Natural killer cell (primary cell): ENCODE measurements around the gene SULF2. TPM values are rescaled to one million over a fixed set of nuclear protein-coding genes. Genes with fewer than 3 reads are reported as not detected.

Experiments
- ATAC-seq, 3 donors: fragments of 150-1000 bp in 2 of 3; fragments of 200-7000 bp in 1 of 3; cut with Tn5 transposase; 1 replicate in 1 of 3; 2 replicates in 2 of 3; pipeline ENCODE4 v1.10.0; 2021; ENCODE audit warnings: mild to moderate bottlenecking in 2 of 3, moderate library complexity in 2 of 3
- DNase-seq, 2 donors: peaks; one replicate each; pipeline versions ENCODE4 v3.0.0 to v3.0.0-alpha.2; 2013 to 2021; ENCODE audit warnings: mixed read lengths in 1 of 2
- H3K27ac ChIP-seq: one replicate; pipeline ENCODE4 v1.5.1; 2013; ENCODE audit warnings: mild to moderate bottlenecking, low read length
- H3K27me3 ChIP-seq: one replicate; pipeline ENCODE4 v1.6.1; 2013; ENCODE audit warnings: low read length; ENCODE audit not compliant: control insufficient read depth, insufficient read depth
- H3K36me3 ChIP-seq: one replicate; pipeline ENCODE4 v1.6.1; 2013; ENCODE audit warnings: low read length; ENCODE audit not compliant: control insufficient read depth, insufficient read depth
- H3K4me1 ChIP-seq: one replicate; pipeline ENCODE4 v1.6.1; 2013; ENCODE audit warnings: low read length; ENCODE audit not compliant: control insufficient read depth, insufficient read depth
- H3K4me3 ChIP-seq: one replicate; pipeline ENCODE4 v1.5.1; 2013; ENCODE audit warnings: low read length
- H3K9me3 ChIP-seq: one replicate; pipeline ENCODE4 v1.6.1; 2013; ENCODE audit warnings: low read length; ENCODE audit not compliant: control insufficient read depth, insufficient read depth
- H3K27ac Mint-ChIP-seq, 2 donors: one replicate each; pipeline ENCODE4 v1.8.0; 2022; ENCODE audit warnings: mild to moderate bottlenecking in 2 of 2, mixed read lengths in 2 of 2, moderate library complexity in 1 of 2
- H3K27me3 Mint-ChIP-seq, 2 donors: one replicate each; pipeline ENCODE4 v1.8.0; 2022; ENCODE audit warnings: low read depth in 2 of 2, mixed read lengths in 2 of 2
- H3K36me3 Mint-ChIP-seq: one replicate; pipeline ENCODE4 v1.8.0; 2022; ENCODE audit warnings: mixed read lengths
- H3K4me1 Mint-ChIP-seq, 2 donors: one replicate each; pipeline ENCODE4 v1.8.0; 2022; ENCODE audit warnings: mixed read lengths in 2 of 2
- H3K4me3 Mint-ChIP-seq: one replicate; pipeline ENCODE4 v1.8.0; 2022; ENCODE audit warnings: mild to moderate bottlenecking, moderate library complexity, mixed read lengths
- H3K9me3 Mint-ChIP-seq, 2 donors: one replicate each; pipeline ENCODE4 v1.8.0; 2022; ENCODE audit warnings: mixed read lengths in 2 of 2
- WGBS: methylation state at CpG from one replicate; pipeline ENCODE4 v1.1.7; 2013; ENCODE audit warnings: missing lambda C conversion rate; ENCODE audit not compliant: insufficient coverage; 5-methylcytosine and 5-hydroxymethylcytosine counted together
- intact Hi-C: fragments of 100-400 bp; cut with micrococcal nuclease; formaldehyde crosslinking; loops from one replicate; pipeline ENCODE4 v1.14.2; 2022
- total RNA-seq, 4 donors: library from RNA; stranded (reverse); fragments of 120-200 nt in 1 of 4; gene quantifications; one replicate each; pipeline versions ENCODE4 v1.2.3 to v1.2.4, GENCODE V29; 2013 to 2022
- TF ChIP-seq, protein P1 (sequence below): fragments of 200-600 bp; IDR thresholded peaks from one replicate; pipeline ENCODE4 v1.8.0; 2022; ENCODE audit warnings: antibody characterized with exemption

SULF2 gene
- total RNA-seq, 3 donors from 2014 or later (not counting 1 experiment from before 2014, with no cell fraction given): 8.1 to 48.7 (median 12.3) TPM

GRCh38 chr20:47666304-47666703 is 119.0 kb downstream of the SULF2 start:
- TF ChIP-seq, protein P1, sequence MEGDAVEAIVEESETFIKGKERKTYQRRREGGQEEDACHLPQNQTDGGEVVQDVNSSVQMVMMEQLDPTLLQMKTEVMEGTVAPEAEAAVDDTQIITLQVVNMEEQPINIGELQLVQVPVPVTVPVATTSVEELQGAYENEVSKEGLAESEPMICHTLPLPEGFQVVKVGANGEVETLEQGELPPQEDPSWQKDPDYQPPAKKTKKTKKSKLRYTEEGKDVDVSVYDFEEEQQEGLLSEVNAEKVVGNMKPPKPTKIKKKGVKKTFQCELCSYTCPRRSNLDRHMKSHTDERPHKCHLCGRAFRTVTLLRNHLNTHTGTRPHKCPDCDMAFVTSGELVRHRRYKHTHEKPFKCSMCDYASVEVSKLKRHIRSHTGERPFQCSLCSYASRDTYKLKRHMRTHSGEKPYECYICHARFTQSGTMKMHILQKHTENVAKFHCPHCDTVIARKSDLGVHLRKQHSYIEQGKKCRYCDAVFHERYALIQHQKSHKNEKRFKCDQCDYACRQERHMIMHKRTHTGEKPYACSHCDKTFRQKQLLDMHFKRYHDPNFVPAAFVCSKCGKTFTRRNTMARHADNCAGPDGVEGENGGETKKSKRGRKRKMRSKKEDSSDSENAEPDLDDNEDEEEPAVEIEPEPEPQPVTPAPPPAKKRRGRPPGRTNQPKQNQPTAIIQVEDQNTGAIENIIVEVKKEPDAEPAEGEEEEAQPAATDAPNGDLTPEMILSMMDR: no peak
- no peak for DNase-seq
- no peaks in the 10 kb centered on the region for H3K9me3 Mint-ChIP-seq
- peaks cover 7% of the 10 kb centered on the region in 2 donors for H3K4me1 Mint-ChIP-seq
- no peak overlapping the region for H3K4me3 ChIP-seq
- no peak overlapping the region for H3K27ac ChIP-seq
- no peak overlapping the region for H3K4me3 Mint-ChIP-seq
- no peaks in the 10 kb centered on the region for H3K27me3 Mint-ChIP-seq
- peak overlapping the region in 1 of 2 donors; percentile 48 for H3K27ac Mint-ChIP-seq
- intact Hi-C loops: no loop called here
- no peak for ATAC-seq
- H3K36me3 Mint-ChIP-seq: no peaks in the 10 kb centered on the region
- H3K27me3 ChIP-seq: no peaks in the 10 kb centered on the region
- no peaks in the 10 kb centered on the region for H3K9me3 ChIP-seq
- peaks cover 7% of the 10 kb centered on the region for H3K4me1 ChIP-seq
- WGBS: 95% methylated on average over 19 of the region's 19 CpGs
- H3K36me3 ChIP-seq: peaks cover 7% of the 10 kb centered on the region

DNA sequence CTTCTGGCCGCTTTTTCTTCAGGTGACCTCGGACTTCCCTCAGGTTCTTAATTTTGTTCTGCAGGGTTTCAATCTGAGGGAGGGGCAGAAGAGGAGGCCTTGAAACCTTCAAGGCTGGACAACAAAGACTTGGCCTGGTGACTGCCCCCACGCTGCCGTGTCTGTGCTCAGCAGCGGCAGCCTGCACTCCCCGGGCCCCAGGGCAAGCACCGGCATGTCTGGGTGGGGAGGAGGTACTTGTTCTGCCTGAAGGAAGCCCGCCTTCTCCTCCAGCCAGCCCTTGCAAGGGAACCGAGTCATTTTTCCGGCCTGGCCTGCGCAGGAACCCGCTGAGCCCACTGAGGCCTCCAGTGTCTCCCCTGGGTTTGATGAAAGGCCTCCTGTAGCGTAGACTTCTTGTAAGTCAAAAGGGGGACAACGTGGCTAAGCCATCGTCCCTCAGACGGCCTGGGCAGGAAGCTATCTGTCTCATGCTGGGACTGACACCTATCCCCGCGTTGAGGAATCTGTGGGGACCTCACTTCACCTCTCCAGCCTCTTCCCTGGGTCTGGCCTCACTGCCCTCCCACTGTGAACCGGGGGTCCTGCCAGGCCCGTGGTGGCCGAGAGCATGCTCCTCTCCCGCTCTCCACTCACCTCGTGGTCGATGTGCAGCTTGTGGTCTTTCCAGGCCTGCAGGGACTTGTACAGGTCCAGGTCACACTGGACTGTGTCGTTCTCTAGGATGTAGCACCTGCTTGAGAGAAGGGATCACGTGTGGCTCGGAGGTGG is 119.9 kb downstream of the SULF2 start:
- Histone ChIP-seq H3K4me3 (no peak overlapping the region), H3K27ac (no peak overlapping the region), H3K4me1 (peaks cover 7% of the 10 kb centered on the region), H3K36me3 (peaks cover 7% of the 10 kb centered on the region), H3K9me3 (no peaks in the 10 kb centered on the region), H3K27me3 (no peaks in the 10 kb centered on the region)
- intact Hi-C loops: no loop called here
- no peak for DNase-seq
- 89% methylated on average over 27 of the region's 27 CpGs for WGBS
- TF ChIP-seq, protein P1: no peak
- Mint-ChIP-seq H3K27me3 (no peaks in the 10 kb centered on the region), H3K27ac (no peak overlapping the region), H3K36me3 (no peaks in the 10 kb centered on the region), H3K9me3 (no peaks in the 10 kb centered on the region), H3K4me3 (no peak overlapping the region), H3K4me1 (peaks cover 7% of the 10 kb centered on the region in 2 donors)
- ATAC-seq: no peak

GRCh38 chr20:47664744-47665143 is 120.5 kb downstream of the SULF2 start:
- H3K27ac Mint-ChIP-seq: no peak overlapping the region
- intact Hi-C loops: no loop called here
- H3K9me3 Mint-ChIP-seq: no peaks in the 10 kb centered on the region
- ATAC-seq (no peak), DNase-seq (no peak)
- peaks cover 7% of the 10 kb centered on the region in 2 donors for H3K4me1 Mint-ChIP-seq
- no peaks in the 10 kb centered on the region for H3K36me3 Mint-ChIP-seq
- Histone ChIP-seq H3K27me3 (no peaks in the 10 kb centered on the region), H3K4me3 (no peak overlapping the region), H3K9me3 (no peaks in the 10 kb centered on the region), H3K27ac (no peak overlapping the region), H3K36me3 (peaks cover 7% of the 10 kb centered on the region), H3K4me1 (peaks cover 7% of the 10 kb centered on the region)
- TF ChIP-seq, protein P1: no peak
- H3K4me3 Mint-ChIP-seq: no peak overlapping the region
- no peaks in the 10 kb centered on the region for H3K27me3 Mint-ChIP-seq
- WGBS: 94% methylated on average over 12 of the region's 12 CpGs

- Mint-ChIP-seq H3K4me3 (no peak overlapping the region), H3K4me1 (peaks cover 7% of the 10 kb centered on the region in 2 donors), H3K36me3 (no peaks in the 10 kb centered on the region), H3K27ac (peak overlapping the region in 1 of 2 donors; percentile 60), H3K9me3 (no peaks in the 10 kb centered on the region), H3K27me3 (no peaks in the 10 kb centered on the region)
- H3K9me3 ChIP-seq: no peaks in the 10 kb centered on the region
- 85% methylated on average over 2 of the region's 2 CpGs for WGBS
- peaks cover 7% of the 10 kb centered on the region for H3K36me3 ChIP-seq
- ATAC-seq: peak in 1 of 3 donors; percentile 6
- peaks cover 7% of the 10 kb centered on the region for H3K4me1 ChIP-seq
- no peaks in the 10 kb centered on the region for H3K27me3 ChIP-seq
- no peak for DNase-seq
- TF ChIP-seq, protein P1: peak; percentile 53
- no peak overlapping the region for H3K4me3 ChIP-seq
- H3K27ac ChIP-seq: no peak overlapping the region
- intact Hi-C loops: no loop called here
Measured at GRCh38 chr20:47664068-47664437, 121.2 kb downstream of the SULF2 start.
